Measurements from ENCODE around the gene OR2A12. TPM values are rescaled to one million over a fixed set of nuclear protein-coding genes. Genes with fewer than 3 reads are reported as not detected.
A peak's percentile ranks its signal among the peaks of the same experiment; 100 is the strongest.

OR2A12 gene
- total and polyA plus RNA-seq, 2 experiments from 2014 or later = 0.42 to 1.0 TPM

DNA sequence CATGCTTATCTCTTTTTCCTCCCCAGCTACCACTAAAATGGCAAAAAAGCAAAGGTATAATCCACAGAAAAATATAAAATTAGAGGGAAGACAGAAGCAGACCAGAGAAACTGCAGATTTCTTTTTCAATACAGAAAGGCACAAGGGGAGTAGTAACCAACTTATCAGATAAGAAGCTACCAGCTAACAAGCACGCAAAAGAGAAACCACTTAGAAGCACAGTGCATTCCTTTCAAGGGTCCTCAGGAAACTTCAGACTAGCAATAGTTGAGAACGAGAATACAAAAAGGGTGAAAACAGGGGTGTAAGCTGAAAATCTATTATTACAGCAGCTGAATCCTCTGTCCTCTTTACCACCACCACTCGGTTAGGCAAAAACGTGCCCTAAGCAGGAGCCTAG, 47.2 kb upstream of the OR2A12 start:
- no peaks in the 10 kb centered on the region for H3K9me2 ChIP-seq (replicated peaks; ENCODE audit: insufficient read depth)
- H3K4me2 ChIP-seq = no peak overlapping the region
- H3K27ac ChIP-seq = no peak overlapping the region
- H3K79me2 ChIP-seq = no peaks in the 10 kb centered on the region
- H3K4me3 ChIP-seq = no peak overlapping the region
- H3K36me3 ChIP-seq (replicated peaks; ENCODE audit: insufficient read depth, low read depth) = no peaks in the 10 kb centered on the region
- no peaks in the 10 kb centered on the region for H3K27me3 ChIP-seq
- H2AFZ ChIP-seq = no peak overlapping the region
- no peaks in the 10 kb centered on the region for H3K9me3 ChIP-seq (ENCODE audit: low read depth)
- peaks cover 1% of the 10 kb centered on the region for H3K4me1 ChIP-seq (ENCODE audit: insufficient read depth)
- H4K20me1 ChIP-seq (ENCODE audit: insufficient read depth, poor library complexity, severe bottlenecking) = no peaks in the 10 kb centered on the region
- no peak for DNase-seq (ENCODE audit: low spot score)
- TF ChIP-seq EZH2 (IDR thresholded peaks at IDR 0.05; ENCODE audit: borderline replicate concordance) (no peak), CTCF (IDR thresholded peaks at IDR 0.05; ENCODE audit: poor library complexity) (no peak), EZH2phosphoT487 (IDR thresholded peaks at IDR 0.05; ENCODE audit: low read depth, severe bottlenecking, unreplicated experiment) (no peak)
- WGBS (ENCODE audit: low lambda C conversion rate, missing lambda C conversion rate) = 57% methylated on average over 4 of the region's 4 CpGs

GRCh38 chr7:144048648-144049047, 37.4 kb upstream of the OR2A12 start, which contains the start of gene OR2A5:
Gene OR2A5 (plus strand): TSS chr7:144048948. CDS start chr7:144050402, 1,454 bp downstream.
- H3K36me3 ChIP-seq (replicated peaks; ENCODE audit: insufficient read depth, low read depth) = no peaks in the 10 kb centered on the region
- H3K27ac ChIP-seq = peak within 1 kb of the TSS; percentile 63
- H3K79me2 ChIP-seq = no peaks in the 10 kb centered on the region
- no peak within 1 kb of the TSS for H3K4me3 ChIP-seq
- no peaks in the 10 kb centered on the region for H3K27me3 ChIP-seq
- WGBS (ENCODE audit: low lambda C conversion rate, missing lambda C conversion rate) = 26% methylated on average over 1 of the region's 1 CpG
- H2AFZ ChIP-seq = no peak within 1 kb of the TSS
- H3K4me2 ChIP-seq = peak within 1 kb of the TSS; percentile 55
- TF ChIP-seq EZH2phosphoT487 (IDR thresholded peaks at IDR 0.05; ENCODE audit: low read depth, severe bottlenecking, unreplicated experiment) (no peak), CTCF (IDR thresholded peaks at IDR 0.05; ENCODE audit: poor library complexity) (no peak), EZH2 (IDR thresholded peaks at IDR 0.05; ENCODE audit: borderline replicate concordance) (no peak)
- no peaks in the 10 kb centered on the region for H3K9me3 ChIP-seq (ENCODE audit: low read depth)
- H3K4me1 ChIP-seq (ENCODE audit: insufficient read depth) = peaks cover 13% of the 10 kb centered on the region
- H4K20me1 ChIP-seq (ENCODE audit: insufficient read depth, poor library complexity, severe bottlenecking) = no peaks in the 10 kb centered on the region
- no peaks in the 10 kb centered on the region for H3K9me2 ChIP-seq (replicated peaks; ENCODE audit: insufficient read depth)
- peak; percentile 41 for DNase-seq (ENCODE audit: low spot score)

DNA sequence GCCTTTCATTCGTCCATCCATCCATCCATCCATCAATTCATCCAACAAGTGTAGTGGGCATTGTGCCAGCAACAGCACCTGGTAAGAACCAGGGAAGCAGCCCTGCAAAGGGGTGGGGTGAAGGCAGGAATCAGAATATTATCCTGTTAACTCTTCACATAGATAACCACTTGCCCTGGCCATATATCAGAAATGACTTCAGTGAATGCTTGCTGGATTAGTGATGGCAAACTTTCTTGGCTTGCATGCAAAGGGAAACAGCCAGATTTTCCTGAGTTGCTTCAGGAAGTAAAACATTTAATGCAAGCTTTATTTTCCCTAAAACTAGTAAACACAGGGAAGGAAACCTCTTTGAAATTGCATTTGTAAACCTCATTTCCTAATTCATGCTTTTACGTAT, 36.6 kb upstream of the OR2A12 start:
- H2AFZ ChIP-seq = no peak overlapping the region
- H3K9me2 ChIP-seq (replicated peaks; ENCODE audit: insufficient read depth) = no peaks in the 10 kb centered on the region

More for the DNA sequence above, 36.6 kb upstream of the OR2A12 start:
- Histone ChIP-seq H3K36me3 (replicated peaks; ENCODE audit: insufficient read depth, low read depth) (no peaks in the 10 kb centered on the region), H3K4me3 (no peak overlapping the region), H3K9me3 (ENCODE audit: low read depth) (no peaks in the 10 kb centered on the region), H3K4me1 (ENCODE audit: insufficient read depth) (peaks cover 13% of the 10 kb centered on the region), H3K27me3 (no peaks in the 10 kb centered on the region), H4K20me1 (ENCODE audit: insufficient read depth, poor library complexity, severe bottlenecking) (no peaks in the 10 kb centered on the region), H3K4me2 (peak overlapping the region; percentile 55), H3K79me2 (no peaks in the 10 kb centered on the region), H3K27ac (peak overlapping the region; percentile 63)
- DNase-seq (ENCODE audit: low spot score) = no peak
- 74% methylated on average over 2 of the region's 2 CpGs for WGBS (ENCODE audit: low lambda C conversion rate, missing lambda C conversion rate)
- TF ChIP-seq EZH2 (IDR thresholded peaks at IDR 0.05; ENCODE audit: borderline replicate concordance) (no peak), EZH2phosphoT487 (IDR thresholded peaks at IDR 0.05; ENCODE audit: low read depth, severe bottlenecking, unreplicated experiment) (no peak), CTCF (IDR thresholded peaks at IDR 0.05; ENCODE audit: poor library complexity) (no peak)

Data from hepatocyte (in vitro differentiated cells).